ENCODE measurements around the gene TMEM81. TPM values are rescaled to one million over a fixed set of nuclear protein-coding genes. Genes with fewer than 3 reads are reported as not detected.
A peak's percentile ranks its signal among the peaks of the same experiment; 100 is the strongest.

The TMEM81 gene
- total RNA-seq, 4 donors from 2014 or later = 2.9 to 3.7 TPM; not detected in 2

DNA sequence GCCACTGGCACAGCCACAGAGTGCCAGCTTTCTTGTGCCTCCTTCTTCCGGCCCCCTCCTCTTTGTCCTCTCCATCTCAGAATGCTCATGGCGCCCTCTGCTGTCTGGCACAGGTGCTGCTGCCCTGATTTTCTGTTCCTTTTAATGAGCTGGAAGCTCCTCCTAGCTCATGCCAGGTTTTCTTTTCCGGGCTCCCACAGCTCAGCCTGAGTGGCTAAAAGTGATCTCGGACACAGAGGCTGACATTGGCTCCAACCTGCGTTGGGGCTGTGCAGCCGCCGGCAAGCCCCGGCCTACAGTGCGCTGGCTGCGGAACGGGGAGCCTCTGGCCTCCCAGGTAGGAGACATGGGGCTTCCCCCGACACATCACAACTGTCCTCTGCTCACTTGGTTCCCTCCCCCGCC, 22.6 kb downstream of the TMEM81 start:
- H3K4me3 ChIP-seq = no peak overlapping the region
- H3K9me3 ChIP-seq = no peaks in the 10 kb centered on the region
- no peaks in the 10 kb centered on the region for H3K27me3 ChIP-seq
- H3K36me3 ChIP-seq = no peaks in the 10 kb centered on the region
- intact Hi-C loops (cut with DNase I; ENCODE audit: low total_unique reads) = loop anchor here (5.0 kb wide), 1 partner anchor 74 kb away; no protein-coding TSS in a partner anchor
- peak; percentile 64 for DNase-seq
- in situ Hi-C loops (cut with MboI; ENCODE audit: low pct_ligation_motif_present in 1 of 4, low pct_unique_long_range_greater_than_20kb in 1 of 4, low sequenced_read_pairs in 3 of 4) = no loop called here
- TF ChIP-seq, protein P1, sequence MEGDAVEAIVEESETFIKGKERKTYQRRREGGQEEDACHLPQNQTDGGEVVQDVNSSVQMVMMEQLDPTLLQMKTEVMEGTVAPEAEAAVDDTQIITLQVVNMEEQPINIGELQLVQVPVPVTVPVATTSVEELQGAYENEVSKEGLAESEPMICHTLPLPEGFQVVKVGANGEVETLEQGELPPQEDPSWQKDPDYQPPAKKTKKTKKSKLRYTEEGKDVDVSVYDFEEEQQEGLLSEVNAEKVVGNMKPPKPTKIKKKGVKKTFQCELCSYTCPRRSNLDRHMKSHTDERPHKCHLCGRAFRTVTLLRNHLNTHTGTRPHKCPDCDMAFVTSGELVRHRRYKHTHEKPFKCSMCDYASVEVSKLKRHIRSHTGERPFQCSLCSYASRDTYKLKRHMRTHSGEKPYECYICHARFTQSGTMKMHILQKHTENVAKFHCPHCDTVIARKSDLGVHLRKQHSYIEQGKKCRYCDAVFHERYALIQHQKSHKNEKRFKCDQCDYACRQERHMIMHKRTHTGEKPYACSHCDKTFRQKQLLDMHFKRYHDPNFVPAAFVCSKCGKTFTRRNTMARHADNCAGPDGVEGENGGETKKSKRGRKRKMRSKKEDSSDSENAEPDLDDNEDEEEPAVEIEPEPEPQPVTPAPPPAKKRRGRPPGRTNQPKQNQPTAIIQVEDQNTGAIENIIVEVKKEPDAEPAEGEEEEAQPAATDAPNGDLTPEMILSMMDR (IDR thresholded peaks at IDR 0.05) = peak; percentile 73 to 81 (median 78)
- no peak for TF ChIP-seq POLR2AphosphoS5 (IDR thresholded peaks at IDR 0.05)
- TF ChIP-seq EP300 (IDR thresholded peaks at IDR 0.05; ENCODE audit: low read depth) = no peak
- TF ChIP-seq POLR2A (IDR thresholded peaks at IDR 0.05) = no peak
- H3K27ac ChIP-seq = no peak overlapping the region
- H3K4me1 ChIP-seq = peaks cover 0 to 6% (median 3%) of the 10 kb centered on the region in 4 donors
- WGBS, 2 donors (ENCODE audit: low coverage in 1 of 2) = 44% methylated on average over 13 of the region's 13 CpGs; no CpG with 5 or more reads in 1 of the 2 donors

DNA sequence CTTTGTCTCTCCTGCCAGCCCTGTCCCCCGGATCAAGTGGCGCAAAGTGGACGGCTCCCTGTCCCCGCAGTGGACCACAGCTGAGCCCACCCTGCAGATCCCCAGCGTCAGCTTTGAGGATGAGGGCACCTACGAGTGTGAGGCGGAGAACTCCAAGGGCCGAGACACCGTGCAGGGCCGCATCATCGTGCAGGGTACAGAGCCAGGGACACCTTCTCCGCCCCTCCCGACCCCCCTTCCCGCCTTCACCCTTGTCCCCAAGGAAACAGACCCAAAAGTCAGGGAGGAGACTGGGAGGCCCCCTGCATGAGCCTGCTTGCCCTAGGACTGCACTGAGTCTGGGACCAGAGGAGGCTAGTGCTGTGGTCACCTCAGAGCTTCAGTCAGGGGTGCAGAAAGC, 23.0 kb downstream of the TMEM81 start:
- in situ Hi-C loops (cut with MboI; ENCODE audit: low pct_ligation_motif_present in 1 of 4, low pct_unique_long_range_greater_than_20kb in 1 of 4, low sequenced_read_pairs in 3 of 4) = no loop called here
- intact Hi-C loops (cut with DNase I; ENCODE audit: low total_unique reads) = loop anchor here (5.0 kb wide), 1 partner anchor 74 kb away; no protein-coding TSS in a partner anchor
- WGBS, 2 donors (ENCODE audit: low coverage in 1 of 2) = 81 to 100% methylated on average over 4 to 13 of the region's 14 CpGs
- Histone ChIP-seq H3K36me3 (no peaks in the 10 kb centered on the region), H3K27ac (no peak overlapping the region), H3K4me1 (peaks cover 0 to 6% (median 3%) of the 10 kb centered on the region in 4 donors), H3K4me3 (no peak overlapping the region), H3K9me3 (no peaks in the 10 kb centered on the region), H3K27me3 (no peaks in the 10 kb centered on the region)
- no peak for DNase-seq
- TF ChIP-seq POLR2A (IDR thresholded peaks at IDR 0.05) = no peak
- TF ChIP-seq POLR2AphosphoS5 (IDR thresholded peaks at IDR 0.05) = no peak
- TF ChIP-seq, protein P1 (IDR thresholded peaks at IDR 0.05) = no peak
- no peak for TF ChIP-seq EP300 (IDR thresholded peaks at IDR 0.05; ENCODE audit: low read depth)

DNA sequence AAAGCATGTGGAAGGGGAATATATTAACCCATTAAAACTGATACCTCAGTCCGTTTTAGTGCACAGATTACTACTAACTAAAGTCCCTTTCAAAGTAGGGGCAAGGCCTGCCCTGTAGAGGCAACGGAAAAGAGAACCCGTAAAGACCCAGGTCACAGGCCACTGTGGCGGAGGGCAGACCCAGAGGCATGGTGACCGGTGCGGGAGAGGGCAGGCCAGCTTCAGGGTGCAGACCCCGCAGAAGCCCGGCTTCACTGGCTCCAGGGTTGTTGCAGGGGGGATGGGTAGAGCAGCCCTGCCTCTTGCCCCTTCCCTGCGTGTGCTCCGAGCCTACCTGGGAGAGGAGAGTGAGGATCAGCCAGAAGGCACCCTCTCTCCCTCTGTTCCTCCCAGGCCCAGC, 23.5 kb downstream of the TMEM81 start:
- TF ChIP-seq, protein P1 (IDR thresholded peaks at IDR 0.05) = no peak
- TF ChIP-seq EP300 (IDR thresholded peaks at IDR 0.05; ENCODE audit: low read depth) (no peak), POLR2AphosphoS5 (IDR thresholded peaks at IDR 0.05) (no peak), POLR2A (IDR thresholded peaks at IDR 0.05) (no peak)
- H3K36me3 ChIP-seq = no peaks in the 10 kb centered on the region

DNA sequence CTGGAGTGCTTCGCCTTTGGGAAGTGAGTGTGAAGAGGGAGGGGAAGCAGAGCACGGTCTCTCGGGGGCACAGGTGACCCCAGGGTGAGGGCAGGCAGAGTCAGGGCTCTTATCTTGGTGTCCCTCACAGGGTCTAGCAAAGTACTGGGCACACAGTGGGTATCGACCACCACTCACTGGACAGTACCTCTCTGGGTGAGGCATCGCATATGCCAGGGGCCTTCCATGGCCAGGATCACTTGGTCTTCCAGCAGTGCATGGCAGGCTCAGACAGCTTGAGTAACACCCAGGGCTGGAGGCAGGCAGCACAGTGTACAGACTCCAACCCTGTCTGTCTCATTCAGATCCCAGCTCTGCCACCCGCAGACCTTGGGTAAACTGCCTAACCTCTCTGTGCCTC, 24.6 kb downstream of the TMEM81 start:
- no peaks in the 10 kb centered on the region for H3K27me3 ChIP-seq
- no peak for TF ChIP-seq POLR2A (IDR thresholded peaks at IDR 0.05)
- TF ChIP-seq EP300 (IDR thresholded peaks at IDR 0.05; ENCODE audit: low read depth) = no peak
- TF ChIP-seq, protein P1 (IDR thresholded peaks at IDR 0.05) = no peak
- no peak for TF ChIP-seq POLR2AphosphoS5 (IDR thresholded peaks at IDR 0.05)
- H3K4me3 ChIP-seq = no peak overlapping the region
- H3K9me3 ChIP-seq = no peaks in the 10 kb centered on the region
- in situ Hi-C loops (cut with MboI; ENCODE audit: low pct_ligation_motif_present in 1 of 4, low pct_unique_long_range_greater_than_20kb in 1 of 4, low sequenced_read_pairs in 3 of 4) = loop anchor here in 1 of 4 donors (10.0 kb wide), 1 partner anchor 75 kb away; no protein-coding TSS in a partner anchor
- intact Hi-C loops (cut with DNase I; ENCODE audit: low total_unique reads) = loop anchor here (5.0 kb wide), 1 partner anchor 72 kb away; no protein-coding TSS in a partner anchor
- peaks cover 0 to 6% (median 3%) of the 10 kb centered on the region in 4 donors for H3K4me1 ChIP-seq
- H3K27ac ChIP-seq = no peak overlapping the region
- 88% methylated on average over 6 of the region's 6 CpGs; no CpG with 5 or more reads in 1 of the 2 donors for WGBS, 2 donors (ENCODE audit: low coverage in 1 of 2)
- H3K36me3 ChIP-seq = no peaks in the 10 kb centered on the region
- DNase-seq = no peak

More for the DNA sequence above, 23.5 kb downstream of the TMEM81 start:
- Histone ChIP-seq H3K4me3 (no peak overlapping the region), H3K9me3 (no peaks in the 10 kb centered on the region), H3K4me1 (peaks cover 0 to 6% (median 3%) of the 10 kb centered on the region in 4 donors), H3K27me3 (no peaks in the 10 kb centered on the region), H3K27ac (no peak overlapping the region)
- no peak for DNase-seq
- intact Hi-C loops (cut with DNase I; ENCODE audit: low total_unique reads) (loop anchor here (5.0 kb wide), 1 partner anchor 73 kb away; no protein-coding TSS in a partner anchor), in situ Hi-C loops (cut with MboI; ENCODE audit: low pct_ligation_motif_present in 1 of 4, low pct_unique_long_range_greater_than_20kb in 1 of 4, low sequenced_read_pairs in 3 of 4) (no loop called here)
- 89 to 95% methylated on average over 4 to 10 of the region's 10 CpGs for WGBS, 2 donors (ENCODE audit: low coverage in 1 of 2)
